Muscle of leg (tissue), 11 donors: Measurements from ENCODE around the gene GNA14. TPM values are rescaled to one million over a fixed set of nuclear protein-coding genes. Genes with fewer than 3 reads are reported as not detected.
"Not testable (repeated sequence)": the region's sequence is repeated elsewhere in the genome, so short reads cannot be mapped to it uniquely, and the experiment has no call there.

ENCODE experiments used
- DNase-seq: peaks from one replicate; pipeline ENCODE4 v3.0.0; 2013
- H3K27ac ChIP-seq: one replicate; pipeline ENCODE4 v1.5.1; 2013; ENCODE audit warnings: mild to moderate bottlenecking, low read length, control low read depth
- H3K27me3 ChIP-seq: one replicate; pipeline ENCODE4 v1.6.1; 2013; ENCODE audit warnings: low read length; ENCODE audit not compliant: control insufficient read depth, insufficient read depth
- H3K36me3 ChIP-seq: one replicate; pipeline ENCODE4 v1.6.1; 2013; ENCODE audit warnings: low read length; ENCODE audit not compliant: control insufficient read depth, insufficient read depth
- H3K4me1 ChIP-seq: one replicate; pipeline ENCODE4 v1.6.1; 2013; ENCODE audit warnings: low read length; ENCODE audit not compliant: control insufficient read depth, insufficient read depth
- H3K4me3 ChIP-seq: one replicate; pipeline ENCODE4 v1.5.1; 2013; ENCODE audit warnings: low read length, control low read depth
- H3K9me3 ChIP-seq: replicated peaks from 2 replicates; pipeline ENCODE4 v1.6.1; 2013; ENCODE audit warnings: low read depth, low read length; ENCODE audit not compliant: control insufficient read depth
- WGBS: methylation state at CpG from one replicate; pipeline ENCODE4 v1.1.5; 2013; ENCODE audit warnings: missing lambda C conversion rate; ENCODE audit not compliant: insufficient coverage; 5-methylcytosine and 5-hydroxymethylcytosine counted together
- polyA plus RNA-seq, 8 donors: library from polyadenylated mRNA; unstranded; fragments of 120-200 nt; gene quantifications; one replicate each; pipeline versions ENCODE4 v1.2.1 to v1.2.3, GENCODE V29; 2013; ENCODE audit warnings: inconsistent platforms in 1 of 8, low replicate concordance in 1 of 8; ENCODE audit not compliant: insufficient read length in 8 of 8, insufficient read depth in 1 of 8
- total RNA-seq: library from RNA; stranded (reverse); fragments of 120-200 nt; gene quantifications from one replicate; pipeline ENCODE4 v1.2.4, GENCODE V29; 2013

The GNA14 gene
- total and polyA plus RNA-seq, 9 donors, result 2.1 to 6.6 (median 3.3) TPM

DNA sequence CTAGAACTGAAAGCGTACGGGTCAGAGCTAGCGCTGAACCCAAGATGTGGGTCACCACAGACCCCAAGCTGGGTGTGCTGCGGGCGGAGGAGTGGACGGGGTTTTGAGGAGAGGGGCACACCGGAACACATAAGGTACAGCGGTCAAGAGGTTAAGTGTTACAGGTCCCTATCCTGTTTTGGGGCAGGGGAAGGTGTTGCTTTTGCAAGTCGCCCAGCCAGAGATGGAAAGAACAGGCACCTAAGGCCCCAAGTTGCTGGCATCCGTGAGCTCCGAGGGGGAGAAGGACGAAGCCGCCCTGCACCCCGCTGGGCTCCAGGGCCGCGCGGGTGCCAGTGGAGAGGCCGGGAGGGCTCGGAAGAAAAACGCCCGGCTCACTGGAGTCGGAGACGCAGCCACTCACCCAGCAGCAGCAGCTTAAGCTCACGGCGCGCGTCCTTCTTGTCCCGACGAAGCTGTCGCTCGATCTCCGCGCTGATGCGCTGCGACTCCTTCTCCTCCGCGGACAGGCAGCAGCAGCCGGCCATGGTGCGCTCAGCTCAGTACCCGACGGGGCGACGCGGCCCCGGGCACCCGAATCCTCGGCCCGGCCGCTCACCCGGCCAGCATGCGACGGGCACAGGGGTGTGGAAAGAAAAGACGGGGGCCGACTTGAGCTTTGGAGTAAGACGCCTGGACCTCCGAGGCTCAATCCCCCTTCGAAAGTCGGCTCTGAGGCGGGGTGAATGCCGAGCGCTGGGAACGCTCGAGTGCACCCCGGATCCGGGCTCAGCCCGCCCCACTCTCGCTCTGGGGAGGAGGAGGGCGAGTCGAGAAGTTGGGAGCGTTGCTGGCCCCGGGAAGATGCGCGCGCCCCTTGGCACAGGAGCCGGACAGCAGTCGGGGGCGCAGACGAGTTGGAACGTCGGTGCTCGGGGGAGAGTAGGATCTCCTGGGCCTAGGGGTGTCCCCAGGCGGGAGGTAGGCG, 572 bp downstream of the GNA14 start:
- no peak overlapping the region for H3K27ac ChIP-seq
- H3K27me3 ChIP-seq, result peaks cover 28% of the 10 kb centered on the region
- peak overlapping the region; percentile 57 for H3K4me3 ChIP-seq
- 14% methylated on average over 75 of the region's 83 CpGs for WGBS
- peaks cover 20% of the 10 kb centered on the region for H3K4me1 ChIP-seq
- H3K9me3 ChIP-seq, result no peaks in the 10 kb centered on the region
- peak; percentile 50 for DNase-seq
- no peaks in the 10 kb centered on the region for H3K36me3 ChIP-seq

DNA sequence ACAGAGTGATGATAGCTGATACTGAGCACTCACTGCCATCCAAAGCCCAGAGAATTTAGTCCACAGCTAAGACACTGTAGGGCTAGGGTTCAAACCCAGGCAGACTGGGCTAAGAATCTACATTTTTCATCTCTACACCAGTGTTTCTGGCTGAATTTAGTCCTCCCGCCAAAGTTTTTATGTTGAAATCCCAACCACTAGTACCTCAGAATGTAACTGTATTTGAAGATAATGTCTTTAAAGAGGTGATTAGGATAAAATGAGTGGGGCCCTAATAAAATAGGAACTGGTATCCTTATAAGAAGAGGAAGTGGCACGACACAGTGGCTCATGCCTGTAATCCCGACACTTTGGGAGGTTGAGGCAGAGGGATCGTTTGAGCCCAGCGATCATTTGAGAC, 4.3 kb downstream of the GNA14 start:
- DNase-seq, result no peak
- H3K27ac ChIP-seq, result no peak overlapping the region
- no peaks in the 10 kb centered on the region for H3K9me3 ChIP-seq
- H3K36me3 ChIP-seq, result no peaks in the 10 kb centered on the region
- 100% methylated on average over 1 of the region's 5 CpGs for WGBS
- H3K27me3 ChIP-seq, result peaks cover 26% of the 10 kb centered on the region
- H3K4me3 ChIP-seq, result no peak overlapping the region
- peaks cover 17% of the 10 kb centered on the region for H3K4me1 ChIP-seq

DNA sequence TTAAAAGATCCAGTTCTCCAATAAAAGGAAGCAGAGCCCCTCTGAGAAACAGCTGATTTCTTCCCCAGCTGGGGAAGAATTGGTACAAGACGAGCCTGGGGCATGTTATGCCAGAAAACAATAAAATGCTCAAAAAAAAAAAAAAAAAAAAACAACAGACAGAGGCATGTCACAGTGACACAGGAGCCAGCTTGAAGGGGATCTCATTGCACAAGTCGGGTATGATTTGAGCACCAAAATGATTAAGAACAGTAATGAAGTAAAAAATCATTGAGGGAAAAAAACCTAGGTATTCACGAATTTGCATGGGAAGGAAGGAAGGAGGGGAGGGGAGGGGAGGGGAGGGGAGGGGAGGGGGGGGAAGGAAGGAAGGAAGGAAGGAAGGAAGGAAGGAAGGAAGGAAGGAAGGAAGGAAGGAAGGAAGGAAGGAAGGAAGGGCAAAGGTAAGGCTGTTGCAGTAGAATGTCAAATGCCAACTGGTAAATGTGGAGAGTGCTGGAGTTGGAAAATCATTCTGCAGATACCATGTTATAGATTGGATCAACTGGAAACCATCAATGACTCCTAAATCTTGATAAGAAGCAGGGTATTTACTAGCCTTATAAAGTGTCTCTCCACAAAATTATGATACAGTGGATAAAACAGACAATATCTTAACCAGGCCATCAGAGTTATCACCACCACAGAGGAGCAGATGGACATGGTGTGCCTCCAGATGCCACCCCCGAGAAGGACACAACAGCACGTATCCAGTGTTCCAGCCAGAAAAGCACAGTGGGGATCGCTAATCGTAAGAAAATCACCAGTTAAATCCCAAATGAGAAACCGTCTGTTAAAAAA, 7.2 kb downstream of the GNA14 start:
- Histone ChIP-seq H3K4me1 (no peaks in the 10 kb centered on the region), H3K9me3 (no peaks in the 10 kb centered on the region), H3K4me3 (no peak overlapping the region), H3K36me3 (no peaks in the 10 kb centered on the region), H3K27ac (no peak overlapping the region), H3K27me3 (no peaks in the 10 kb centered on the region)
- DNase-seq, result no peak
- 86% methylated on average over 5 of the region's 8 CpGs for WGBS

DNA sequence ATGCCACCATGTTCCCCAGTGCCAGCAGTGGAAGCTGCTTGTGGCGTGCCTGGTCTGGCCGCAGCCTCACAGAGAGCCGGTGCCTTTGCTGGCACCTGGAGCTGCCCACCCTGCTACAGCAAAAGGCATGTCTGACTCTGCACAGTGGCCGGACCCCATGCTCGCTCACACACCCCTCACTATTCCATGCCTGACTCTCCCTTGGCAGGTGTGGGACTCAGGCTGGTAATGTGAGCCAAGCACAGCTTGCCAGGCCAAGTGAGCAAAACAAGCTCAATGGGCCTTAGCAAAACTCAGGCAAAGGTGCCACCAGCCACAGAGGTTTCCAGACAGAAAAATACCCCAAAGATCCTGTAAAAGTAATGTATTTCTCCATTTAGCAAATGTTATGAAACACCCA, 15.5 kb downstream of the GNA14 start:
- Histone ChIP-seq H3K27me3 (no peaks in the 10 kb centered on the region), H3K4me3 (no peak overlapping the region), H3K4me1 (peaks cover 9% of the 10 kb centered on the region), H3K9me3 (no peaks in the 10 kb centered on the region), H3K36me3 (no peaks in the 10 kb centered on the region), H3K27ac (peak overlapping the region; percentile 11)
- 74% methylated on average over 3 of the region's 5 CpGs for WGBS
- peak; percentile 34 for DNase-seq

DNA sequence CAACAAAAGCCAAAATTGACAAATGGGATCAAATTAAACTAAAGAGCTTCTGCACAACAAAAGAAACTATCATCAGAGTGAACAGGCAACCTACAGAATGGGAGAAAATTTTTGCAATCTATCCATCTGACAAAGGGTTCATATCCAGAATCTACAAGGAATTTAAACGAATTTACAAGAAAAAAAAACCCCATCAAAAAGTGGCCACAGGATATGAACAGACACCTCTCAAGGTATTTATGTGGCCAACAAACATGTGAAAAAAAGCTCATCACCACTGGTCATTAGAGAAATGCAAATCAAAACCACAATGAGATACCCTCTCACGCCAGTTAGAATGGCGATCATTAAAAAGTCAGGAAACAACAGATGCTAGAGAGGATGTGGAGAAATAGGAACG, 19.3 kb downstream of the GNA14 start:
- not testable (repeated sequence) for H3K27me3 ChIP-seq, H3K27ac ChIP-seq, H3K4me1 ChIP-seq, H3K4me3 ChIP-seq, H3K9me3 ChIP-seq, H3K36me3 ChIP-seq, DNase-seq
- no CpG with 5 or more reads among the region's 4 CpGs for WGBS

DNA sequence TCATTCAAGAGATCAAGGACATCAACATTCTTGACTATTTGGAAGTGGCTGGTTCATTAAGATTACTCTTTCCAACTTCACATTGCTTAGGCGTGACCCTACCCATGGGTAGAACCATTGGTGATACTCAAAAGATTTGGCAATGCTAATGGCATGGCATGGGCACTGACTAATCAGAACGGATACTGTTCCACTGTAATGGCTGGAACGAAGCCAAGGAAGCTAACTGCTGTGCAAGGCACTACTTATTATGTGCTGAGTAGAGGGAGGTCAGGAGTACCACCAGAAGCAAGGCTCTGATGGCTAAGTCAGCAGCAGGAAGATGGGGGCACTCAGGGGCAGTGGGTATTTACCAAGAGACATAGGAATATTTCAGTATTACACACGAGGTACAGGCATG, 31.9 kb downstream of the GNA14 start:
- Histone ChIP-seq H3K27me3 (no peaks in the 10 kb centered on the region), H3K9me3 (no peaks in the 10 kb centered on the region), H3K4me3 (no peak overlapping the region), H3K4me1 (no peaks in the 10 kb centered on the region), H3K36me3 (no peaks in the 10 kb centered on the region), H3K27ac (no peak overlapping the region)
- 75% methylated on average over 3 of the region's 4 CpGs for WGBS
- DNase-seq, result no peak

DNA sequence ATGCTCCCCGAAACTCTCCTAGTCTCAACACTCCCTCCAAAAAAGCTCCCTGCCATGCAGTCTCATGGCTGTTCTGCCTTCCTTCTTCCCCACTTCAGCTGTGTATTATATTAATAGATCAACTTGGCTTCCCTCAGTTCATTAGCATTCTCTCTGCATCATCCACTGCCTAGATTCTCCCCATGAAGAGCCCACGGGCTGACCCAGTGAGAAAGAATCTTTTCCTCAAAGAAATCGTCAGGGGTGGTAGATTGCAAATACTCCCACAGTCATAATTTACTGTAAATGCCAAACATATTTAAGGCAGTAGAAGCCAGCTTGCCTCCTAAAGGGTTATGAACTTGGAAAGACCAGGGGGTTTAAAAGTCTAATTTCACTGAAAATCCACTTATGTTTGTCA, 33.5 kb downstream of the GNA14 start:
- H3K4me3 ChIP-seq, result no peak overlapping the region
- no CpG with 5 or more reads among the region's 3 CpGs for WGBS
- no peaks in the 10 kb centered on the region for H3K36me3 ChIP-seq
- no peaks in the 10 kb centered on the region for H3K9me3 ChIP-seq
- H3K27ac ChIP-seq, result no peak overlapping the region
- no peaks in the 10 kb centered on the region for H3K27me3 ChIP-seq
- no peak for DNase-seq
- no peaks in the 10 kb centered on the region for H3K4me1 ChIP-seq

DNA sequence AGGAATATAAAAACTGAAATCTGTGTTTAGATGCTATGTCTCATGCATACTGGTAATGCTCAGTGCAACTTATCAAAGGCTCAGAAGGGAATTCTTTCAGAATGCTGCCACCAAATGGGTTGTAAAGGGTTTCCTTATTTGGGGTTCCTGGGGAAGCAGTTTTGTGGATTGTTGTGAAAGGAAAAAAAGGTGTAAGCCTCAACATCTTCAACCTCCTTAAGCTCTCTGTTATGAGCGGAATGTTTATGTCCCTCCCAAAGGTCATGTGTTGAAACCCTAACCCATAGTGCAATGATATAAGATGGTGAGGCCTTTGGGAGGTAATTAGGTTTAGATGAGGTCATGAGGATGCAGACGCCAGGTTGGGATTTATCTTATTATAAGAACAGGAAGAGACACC, 41.6 kb downstream of the GNA14 start:
- H3K36me3 ChIP-seq, result no peaks in the 10 kb centered on the region
- DNase-seq, result no peak
- no peaks in the 10 kb centered on the region for H3K27me3 ChIP-seq
- H3K27ac ChIP-seq, result no peak overlapping the region
- no CpG with 5 or more reads among the region's 2 CpGs for WGBS
- H3K9me3 ChIP-seq, result no peaks in the 10 kb centered on the region
- H3K4me1 ChIP-seq, result no peaks in the 10 kb centered on the region
- H3K4me3 ChIP-seq, result no peak overlapping the region

DNA sequence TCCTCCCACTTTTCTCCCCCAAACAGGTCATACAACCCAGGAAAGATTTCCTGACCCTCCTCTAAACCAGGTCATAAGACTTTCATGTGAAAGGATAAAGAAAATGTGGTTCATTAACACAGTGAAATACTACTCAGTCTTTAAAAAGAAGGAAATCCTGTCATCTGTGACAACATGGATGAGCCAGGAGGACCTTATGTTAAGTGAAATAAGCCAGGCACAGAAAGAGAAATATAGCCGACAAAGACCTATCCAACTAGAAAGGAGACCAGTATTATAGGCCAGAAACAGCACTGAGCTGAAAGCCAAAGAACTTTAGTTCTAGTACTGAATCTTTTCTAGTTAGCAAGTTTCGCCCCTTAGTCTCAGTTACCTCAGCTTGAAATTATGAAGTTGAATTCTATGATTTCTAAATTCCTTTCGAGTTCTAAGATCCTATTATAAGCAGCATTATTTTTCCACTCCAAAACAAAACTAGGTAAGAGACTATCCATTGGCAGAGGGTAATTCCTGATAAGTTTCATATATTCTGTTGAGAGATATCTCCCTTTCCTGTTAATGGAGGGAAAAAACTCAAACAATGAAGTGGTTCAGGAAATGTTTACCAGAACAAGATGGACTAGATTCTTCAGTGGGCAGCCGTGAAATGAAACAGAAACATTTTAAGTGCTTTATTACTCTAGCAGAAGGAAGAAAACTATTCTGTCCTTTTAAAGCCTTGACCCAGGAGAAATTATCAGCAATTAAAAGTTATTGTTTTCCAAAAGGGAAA, 42.5 kb downstream of the GNA14 start:
- Histone ChIP-seq H3K4me3 (no peak overlapping the region), H3K27me3 (no peaks in the 10 kb centered on the region), H3K36me3 (no peaks in the 10 kb centered on the region), H3K27ac (no peak overlapping the region), H3K9me3 (no peaks in the 10 kb centered on the region), H3K4me1 (no peaks in the 10 kb centered on the region)
- WGBS, result no CpG with 5 or more reads among the region's 4 CpGs
- no peak for DNase-seq

DNA sequence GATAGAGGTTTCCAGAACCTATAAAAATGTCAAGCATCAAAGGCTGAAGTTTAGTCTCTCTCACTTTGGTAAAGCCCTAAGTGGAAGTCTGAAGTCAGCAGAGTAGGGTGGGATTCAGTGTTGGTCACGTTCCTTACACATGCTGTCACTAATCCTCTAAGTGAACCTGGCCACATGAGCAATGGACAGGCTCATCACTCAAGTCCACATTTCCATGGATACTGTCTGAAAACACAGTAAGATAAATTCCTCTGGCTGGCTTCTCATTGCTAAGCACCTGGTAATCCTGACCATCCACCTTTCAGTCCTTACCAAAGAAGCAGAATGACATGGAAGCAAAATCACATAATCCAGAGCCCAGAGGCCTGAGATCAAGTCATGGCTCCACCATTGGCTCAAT, 43.8 kb downstream of the GNA14 start:
- no peak overlapping the region for H3K27ac ChIP-seq
- H3K9me3 ChIP-seq, result no peaks in the 10 kb centered on the region
- no peaks in the 10 kb centered on the region for H3K36me3 ChIP-seq
- WGBS, result no CpG with 5 or more reads among the region's 1 CpG
- no peak overlapping the region for H3K4me3 ChIP-seq
- H3K27me3 ChIP-seq, result no peaks in the 10 kb centered on the region
- no peak for DNase-seq
- peaks cover 3% of the 10 kb centered on the region for H3K4me1 ChIP-seq
